Measurements from ENCODE around the gene TIMP1. TPM values are rescaled to one million over a fixed set of nuclear protein-coding genes. Genes with fewer than 3 reads are reported as not detected.
A peak's percentile ranks its signal among the peaks of the same experiment; 100 is the strongest.

The TIMP1 gene
- total and polyA plus RNA-seq, 2 of the 13 experiments (the other 11 are each of a cell fraction or from before 2014, with no cell fraction given): 12.3 to 45.8 TPM

GRCh38 chrX:47619486-47620302 lies 37.5 kb downstream of the TIMP1 start, which contains the start of gene SYN1 (continued):
- peak; percentile 79; the same call in 1 of the 2 replicates for TF ChIP-seq SNAPC2 (CRISPR knock-in tag; IDR thresholded peaks at IDR 0.05)
- TF ChIP-seq EEA1 (CRISPR knock-in tag; IDR thresholded peaks at IDR 0.05; ENCODE audit: borderline replicate concordance): 0 out of 2 replicates have a peak, but pooled peaks have one; percentile 40
- TF ChIP-seq ZNF367 (CRISPR knock-in tag; IDR thresholded peaks at IDR 0.05; ENCODE audit: borderline replicate concordance): peak; percentile 35; the same call in 1 of the 2 replicates
- peak; percentile 92 for TF ChIP-seq CREB1 (IDR thresholded peaks at IDR 0.05)
- no peak for TF ChIP-seq CREB1 (CRISPR knock-in tag; IDR thresholded peaks at IDR 0.05)
- TF ChIP-seq HES4 (CRISPR knock-in tag; IDR thresholded peaks at IDR 0.05; ENCODE audit: borderline replicate concordance): peak; percentile 78
- no peak for TF ChIP-seq ZFP1 (CRISPR knock-in tag; IDR thresholded peaks at IDR 0.05)
- TF ChIP-seq PTBP1 (IDR thresholded peaks at IDR 0.05; ENCODE audit: low read depth, low read length, poor library complexity, severe bottlenecking): no peak
- peak; percentile 75 for TF ChIP-seq HOXD1 (CRISPR knock-in tag; IDR thresholded peaks at IDR 0.05)
- TF ChIP-seq ZNF580 (CRISPR knock-in tag; IDR thresholded peaks at IDR 0.05; ENCODE audit: borderline replicate concordance, low read depth): peak; percentile 38; the same call in 1 of the 2 replicates
- peak; percentile 42; the same call in 1 of the 2 replicates for TF ChIP-seq TBX3 (IDR thresholded peaks at IDR 0.05; ENCODE audit: borderline replicate concordance)
- TF ChIP-seq JARID2 (CRISPR knock-in tag; IDR thresholded peaks at IDR 0.05; ENCODE audit: insufficient replicate concordance): no peak
- TF ChIP-seq NR2F2 (IDR thresholded peaks at IDR 0.05; ENCODE audit: borderline replicate concordance, low read depth): no peak
- TF ChIP-seq PREB (CRISPR knock-in tag; IDR thresholded peaks at IDR 0.05): no peak
- TF ChIP-seq THYN1 (CRISPR knock-in tag; IDR thresholded peaks at IDR 0.05; ENCODE audit: borderline replicate concordance, low read depth): no peak
- no peak for TF ChIP-seq KDM6A (CRISPR knock-in tag; IDR thresholded peaks at IDR 0.05; ENCODE audit: low read depth)
- TF ChIP-seq ZMYM4 (CRISPR knock-in tag; IDR thresholded peaks at IDR 0.05): peak; percentile 36; the same call in 1 of the 2 replicates
- TF ChIP-seq ZGPAT (CRISPR knock-in tag; IDR thresholded peaks at IDR 0.05): peak; percentile 43; the same call in 1 of the 2 replicates
- no peak for TF ChIP-seq SNRNP70 (IDR thresholded peaks at IDR 0.05; ENCODE audit: low read depth, low read length)
- TF ChIP-seq DNMT3B (CRISPR knock-in tag; conservative IDR thresholded peaks at IDR 0.05): no peak
- TF ChIP-seq ZNF547 (CRISPR knock-in tag; IDR thresholded peaks at IDR 0.05): 0 out of 2 replicates have a peak, but pooled peaks have one; percentile 44
- 0 out of 2 replicates have a peak, but pooled peaks have one; percentile 60 for TF ChIP-seq SNAPC5 (CRISPR knock-in tag; IDR thresholded peaks at IDR 0.05; ENCODE audit: borderline replicate concordance)
- no peak for TF ChIP-seq SRSF1 (optimal IDR thresholded peaks at IDR 0.05; ENCODE audit: low read depth, low read length)
- no peak for TF ChIP-seq ZNF350 (CRISPR knock-in tag; IDR thresholded peaks at IDR 0.05; ENCODE audit: borderline replicate concordance, low read depth)

Data from HepG2 (cell line).